ENCODE data around the gene CYREN.
"Not testable (repeated sequence)": the region's sequence is repeated elsewhere in the genome, so short reads cannot be mapped to it uniquely, and the experiment has no call there.

CYREN gene

GRCh38 chr7:135179321-135179925 is 8.9 kb upstream of the CYREN start:
- in situ Hi-C loops (cut with MboI; ENCODE audit: low sequenced_read_pairs) = no loop called here

- in situ Hi-C loops (cut with MboI; ENCODE audit: low sequenced_read_pairs) = no loop called here
Measured at GRCh38 chr7:135178364-135178763, 7.9 kb upstream of the CYREN start.

- in situ Hi-C loops (cut with MboI; ENCODE audit: low sequenced_read_pairs) = no loop called here
Measured at GRCh38 chr7:135177028-135177696, 6.7 kb upstream of the CYREN start.

GRCh38 chr7:135175931-135176330 is 5.4 kb upstream of the CYREN start:
- in situ Hi-C loops (cut with MboI; ENCODE audit: low sequenced_read_pairs) = no loop called here

- in situ Hi-C loops (cut with MboI; ENCODE audit: low sequenced_read_pairs) = no loop called here
Measured at GRCh38 chr7:135174941-135175340, 4.4 kb upstream of the CYREN start.

- in situ Hi-C loops (cut with MboI; ENCODE audit: low sequenced_read_pairs) = not testable (repeated sequence)
Measured at GRCh38 chr7:135173916-135174315, 3.4 kb upstream of the CYREN start.

GRCh38 chr7:135171581-135172291 is 1.2 kb upstream of the CYREN start:
- in situ Hi-C loops (cut with MboI; ENCODE audit: low sequenced_read_pairs) = not testable (repeated sequence)

GRCh38 chr7:135170998-135171481 is 533 bp upstream of the CYREN start:
- in situ Hi-C loops (cut with MboI; ENCODE audit: low sequenced_read_pairs) = not testable (repeated sequence)

GRCh38 chr7:135169964-135170273 is 588 bp downstream of the CYREN start:
- in situ Hi-C loops (cut with MboI; ENCODE audit: low sequenced_read_pairs) = no loop called here

GRCh38 chr7:135169141-135169963 is 1.2 kb downstream of the CYREN start:
- in situ Hi-C loops (cut with MboI; ENCODE audit: low sequenced_read_pairs) = no loop called here

- in situ Hi-C loops (cut with MboI; ENCODE audit: low sequenced_read_pairs) = no loop called here
Measured at GRCh38 chr7:135168489-135169140, 1.9 kb downstream of the CYREN start.

- in situ Hi-C loops (cut with MboI; ENCODE audit: low sequenced_read_pairs) = no loop called here
Measured at GRCh38 chr7:135168001-135168400, 2.5 kb downstream of the CYREN start.

GRCh38 chr7:135167365-135167917 is 3.1 kb downstream of the CYREN start:
- in situ Hi-C loops (cut with MboI; ENCODE audit: low sequenced_read_pairs) = no loop called here

GRCh38 chr7:135166338-135166990 is 4.0 kb downstream of the CYREN start:
- in situ Hi-C loops (cut with MboI; ENCODE audit: low sequenced_read_pairs) = no loop called here

- in situ Hi-C loops (cut with MboI; ENCODE audit: low sequenced_read_pairs) = no loop called here
Measured at GRCh38 chr7:135165862-135166261, 4.6 kb downstream of the CYREN start.

GRCh38 chr7:135164357-135165061 is 6.0 kb downstream of the CYREN start:
- in situ Hi-C loops (cut with MboI; ENCODE audit: low sequenced_read_pairs) = no loop called here

GRCh38 chr7:135162382-135163001 is 8.0 kb downstream of the CYREN start:
- in situ Hi-C loops (cut with MboI; ENCODE audit: low sequenced_read_pairs) = no loop called here

GRCh38 chr7:135161669-135162068 is 8.8 kb downstream of the CYREN start:
- in situ Hi-C loops (cut with MboI; ENCODE audit: low sequenced_read_pairs) = no loop called here
